GM18519 (cell line): ENCODE measurements around the gene PGAM1.
A peak's percentile ranks its signal among the peaks of the same experiment; 100 is the strongest.
"Not testable (repeated sequence)": the region's sequence is repeated elsewhere in the genome, so short reads cannot be mapped to it uniquely, and the experiment has no call there.

Experiments
- ATAC-seq: cut with Tn5 transposase; IDR thresholded peaks from one replicate; pipeline ENCODE4 v1.9.1; 2021; ENCODE audit warnings: mild to moderate bottlenecking, moderate library complexity; ENCODE audit not compliant: unreplicated experiment, low FRiP score

The PGAM1 gene

DNA sequence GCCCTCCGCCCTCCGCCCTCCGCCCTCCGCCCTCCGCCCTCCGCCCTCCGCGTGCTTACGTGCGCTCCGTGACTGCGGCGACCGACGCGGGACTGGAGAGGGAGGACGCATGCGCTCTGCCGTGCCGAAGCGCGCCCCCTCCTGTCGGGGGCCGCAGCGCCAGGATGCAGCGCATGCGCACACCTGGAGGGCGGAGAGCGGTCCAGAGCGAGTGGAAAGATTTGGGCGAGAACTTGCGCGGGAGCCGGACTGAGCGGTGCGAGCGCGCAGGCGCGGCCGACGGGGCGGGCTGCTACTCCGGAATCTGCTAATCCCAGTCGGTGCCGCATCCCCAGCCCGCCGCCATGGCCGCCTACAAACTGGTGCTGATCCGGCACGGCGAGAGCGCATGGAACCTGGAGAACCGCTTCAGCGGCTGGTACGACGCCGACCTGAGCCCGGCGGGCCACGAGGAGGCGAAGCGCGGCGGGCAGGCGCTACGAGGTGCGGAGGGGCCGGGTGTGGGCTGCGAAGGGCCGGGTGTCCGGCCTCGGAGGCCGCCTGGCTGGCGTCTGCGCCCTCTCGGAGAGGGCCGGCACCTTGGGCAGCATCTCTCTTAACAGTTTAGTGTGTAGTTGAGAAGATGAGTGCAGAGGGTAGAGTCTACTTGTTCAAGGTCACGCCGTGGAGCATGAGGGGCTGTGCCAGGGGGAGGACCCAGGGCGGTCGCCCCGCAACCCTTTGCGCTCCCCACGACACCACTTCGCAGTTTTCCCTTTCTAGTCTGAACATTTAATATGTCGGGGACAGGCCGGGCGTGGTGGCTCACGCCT lies at the start of gene PGAM1:
Gene PGAM1, plus strand, starts transcription at position 228 of the 812 bp plus-strand sequence. Its CDS starts 117 bp downstream, at position 345.
- ATAC-seq: peak; percentile 63

DNA sequence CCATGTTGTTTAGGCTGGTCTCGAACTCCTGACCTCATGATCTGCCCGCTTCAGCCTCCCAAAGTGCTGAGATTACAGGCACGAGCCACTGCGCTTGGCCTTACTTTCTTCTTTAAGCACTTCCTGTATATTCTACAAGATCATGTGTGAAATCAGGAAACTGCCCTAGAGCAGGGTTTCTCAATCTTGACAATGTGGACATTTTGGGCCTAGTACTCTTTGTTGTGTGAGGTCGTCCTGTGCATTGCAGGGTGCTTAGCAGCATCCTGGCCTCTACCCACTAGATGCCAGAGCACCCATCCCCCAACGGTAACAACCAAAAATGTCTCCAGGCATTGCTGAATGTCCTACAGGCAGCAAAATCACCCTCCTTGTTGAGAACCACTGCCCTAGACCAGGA lies 49.6 kb upstream of the PGAM1 start:
- no peak for ATAC-seq

DNA sequence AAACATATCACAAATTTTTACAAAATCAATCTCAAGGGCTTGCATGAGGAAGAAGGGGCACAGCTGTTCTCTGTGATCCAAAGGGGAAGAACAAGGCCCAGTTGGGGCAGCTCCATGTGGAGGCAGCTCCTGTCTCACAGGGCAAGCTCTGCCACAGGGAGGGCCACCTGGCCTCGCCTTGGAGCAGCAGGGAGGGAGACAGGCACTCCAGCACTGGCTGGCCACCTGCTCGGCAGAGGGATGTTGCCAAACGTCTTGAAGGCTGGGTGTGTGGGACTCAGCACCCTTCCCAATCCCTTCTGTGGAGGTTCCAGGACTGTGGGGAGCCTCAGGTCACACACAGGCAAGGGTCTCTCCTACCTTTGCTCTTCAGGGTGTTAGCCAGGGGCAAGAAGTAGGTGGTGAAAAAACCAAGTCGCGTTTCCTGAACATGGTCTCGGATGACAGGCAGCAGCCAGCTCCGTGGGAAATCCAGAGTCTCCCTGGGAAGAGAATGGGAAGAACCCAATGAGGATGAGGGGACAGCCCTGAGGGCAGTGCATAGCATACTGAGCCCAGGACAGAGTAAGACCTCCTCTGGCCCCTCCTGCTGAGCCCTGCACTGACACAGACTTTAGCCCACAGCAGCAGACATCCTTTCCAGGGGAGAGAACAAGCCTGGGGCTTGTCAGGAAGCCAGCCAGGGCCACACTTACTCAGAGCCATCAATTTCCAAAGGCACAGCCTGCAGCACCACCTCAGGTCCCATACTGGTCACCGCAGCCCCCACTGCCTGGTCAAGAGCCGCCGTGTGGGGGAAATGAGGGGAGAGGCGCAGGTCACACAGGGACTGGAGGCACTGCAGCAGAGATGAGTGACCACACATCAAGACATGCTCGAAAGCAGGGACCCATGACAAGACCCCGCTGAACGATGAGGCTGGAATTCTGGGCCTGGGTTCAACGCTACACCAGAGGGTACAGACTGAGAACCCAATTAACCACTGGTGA lies 46.8 kb upstream of the PGAM1 start:
- no peak for ATAC-seq

DNA sequence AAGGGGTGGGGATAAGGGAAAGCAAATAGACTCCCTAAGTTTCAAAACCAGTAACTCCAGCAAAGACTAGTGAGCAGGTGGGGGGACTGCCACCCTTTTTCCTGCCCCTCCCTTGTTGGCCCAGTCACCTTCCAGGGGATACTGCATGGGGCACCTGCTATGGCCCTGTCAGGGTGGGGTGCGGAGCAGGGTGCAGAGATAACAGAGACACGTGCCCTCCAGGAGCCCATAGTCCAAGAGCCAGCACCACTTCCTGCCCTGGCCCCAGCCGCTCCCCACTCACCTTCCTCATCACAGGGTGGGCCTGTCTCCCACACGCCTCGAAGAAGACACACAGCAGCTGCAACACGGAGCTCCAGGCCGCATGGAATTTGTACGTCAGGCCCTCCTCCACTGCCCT lies 45.5 kb upstream of the PGAM1 start:
- no peak for ATAC-seq

DNA sequence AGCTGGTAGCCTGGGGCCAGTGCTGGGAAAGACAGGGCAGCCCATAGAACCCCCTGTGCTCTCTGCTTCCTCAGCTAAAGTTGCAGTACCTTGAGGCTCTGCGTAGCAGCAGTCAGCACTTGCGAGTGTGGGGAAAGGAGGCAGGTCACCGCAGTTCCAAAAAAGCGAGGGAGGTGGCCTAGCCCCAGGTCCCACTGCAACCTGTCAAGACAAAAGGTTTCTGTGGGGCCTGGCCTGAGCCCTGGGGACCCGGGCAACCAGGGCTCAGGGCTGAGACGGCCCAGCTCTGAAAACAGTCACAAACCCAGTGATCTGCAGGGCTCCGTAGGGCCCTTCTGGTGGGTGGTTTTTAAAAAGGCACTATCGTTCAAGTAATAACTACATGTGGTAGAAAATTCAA lies 44.4 kb upstream of the PGAM1 start:
- no peak for ATAC-seq

DNA sequence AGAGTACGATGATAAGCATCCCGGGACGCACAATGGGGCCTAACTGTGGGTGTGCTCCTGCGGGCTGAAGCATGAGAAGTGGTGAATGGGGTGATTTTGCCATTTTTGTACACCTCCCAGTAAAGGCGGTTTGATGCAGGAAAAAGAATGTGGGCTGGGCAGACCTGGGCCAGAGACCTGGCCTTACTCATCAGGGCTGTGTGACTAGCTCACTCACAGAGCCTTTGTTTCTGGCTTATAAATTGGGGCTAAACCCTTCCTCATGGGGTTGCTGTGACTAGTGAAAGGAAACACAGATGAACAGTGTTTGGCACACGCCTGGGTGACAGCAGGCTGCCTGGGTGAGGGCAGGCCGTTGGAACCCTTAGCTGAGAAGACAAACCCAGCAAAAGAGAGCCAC lies 42.8 kb upstream of the PGAM1 start:
- no peak for ATAC-seq

DNA sequence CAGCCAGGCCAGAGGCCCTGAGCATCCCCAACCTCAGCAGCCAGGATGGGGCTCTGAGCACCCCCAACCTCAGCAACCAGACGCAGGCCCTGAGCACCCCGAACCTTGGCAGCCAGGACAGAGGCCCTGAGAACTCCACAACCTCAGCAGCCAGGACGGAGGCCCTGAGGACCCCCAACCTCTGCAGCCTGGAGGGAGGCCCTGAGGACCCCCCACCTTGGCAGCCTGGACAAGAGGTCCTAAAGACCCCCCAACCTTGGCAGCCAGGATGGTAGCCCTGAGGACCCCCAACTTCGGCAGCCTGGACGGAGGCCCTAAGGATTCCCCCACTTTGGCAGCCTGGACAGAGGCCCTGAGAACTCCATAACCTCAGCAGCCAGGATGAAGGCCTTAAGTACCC lies 41.8 kb upstream of the PGAM1 start:
- ATAC-seq: no peak

DNA sequence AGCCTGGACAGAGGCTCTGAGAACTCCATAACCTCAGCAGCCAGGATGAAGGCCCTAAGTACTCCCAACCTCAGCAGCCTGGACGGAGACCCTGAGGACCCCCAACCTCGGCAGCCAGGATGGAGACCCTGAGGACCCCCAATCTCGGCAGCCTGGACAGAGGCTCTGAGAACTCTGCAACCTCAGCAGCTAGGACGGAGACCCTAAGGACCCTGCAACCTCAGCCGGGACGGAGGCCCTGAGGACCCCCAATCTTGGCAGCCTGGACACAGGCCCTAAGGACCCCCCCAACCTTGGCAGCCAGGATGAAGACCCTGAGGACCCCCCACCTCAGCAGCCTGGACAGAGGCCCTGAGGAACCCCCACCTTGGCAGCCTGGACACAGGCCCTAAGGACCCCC lies 41.4 kb upstream of the PGAM1 start:
- ATAC-seq: no peak

DNA sequence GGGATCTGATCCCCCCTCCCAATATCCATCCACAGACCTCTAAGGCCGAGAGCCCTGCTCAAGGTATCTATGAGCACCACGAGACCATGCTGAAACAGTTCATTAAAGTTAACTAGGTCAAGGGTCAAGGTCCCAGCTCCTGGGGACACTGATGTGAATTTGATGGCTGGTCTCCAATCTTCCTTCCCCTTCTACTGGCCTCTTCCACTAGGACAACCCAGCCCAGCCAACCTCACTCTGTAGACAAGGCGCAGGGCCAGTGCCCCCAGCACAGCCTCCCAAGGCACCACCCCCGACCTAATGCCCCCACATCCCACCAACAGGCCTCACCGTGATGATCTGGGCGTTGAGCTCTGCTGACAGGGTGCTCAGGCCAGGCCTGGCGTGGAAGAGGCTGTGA lies 40.4 kb upstream of the PGAM1 start:
- ATAC-seq: no peak

DNA sequence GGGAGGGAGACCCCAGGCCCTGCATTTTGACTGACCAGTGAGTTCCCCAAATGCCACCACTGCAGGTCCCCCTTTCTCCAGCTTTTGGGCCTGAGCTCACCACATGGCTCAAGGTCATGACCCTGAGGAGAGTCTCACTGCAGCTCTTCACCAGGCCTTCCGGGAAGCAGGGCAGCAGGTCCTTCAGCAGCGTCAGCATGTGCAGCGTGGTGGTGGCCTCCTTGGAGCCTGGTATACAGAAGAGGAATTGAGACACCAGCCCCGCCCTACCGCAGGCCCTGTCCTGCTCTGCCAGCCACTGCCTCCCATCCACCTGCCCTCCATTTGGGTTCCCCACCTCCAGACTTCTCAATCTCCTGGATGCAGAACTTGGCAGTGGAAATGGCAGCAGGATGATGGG lies 37.8 kb upstream of the PGAM1 start:
- ATAC-seq: no peak

DNA sequence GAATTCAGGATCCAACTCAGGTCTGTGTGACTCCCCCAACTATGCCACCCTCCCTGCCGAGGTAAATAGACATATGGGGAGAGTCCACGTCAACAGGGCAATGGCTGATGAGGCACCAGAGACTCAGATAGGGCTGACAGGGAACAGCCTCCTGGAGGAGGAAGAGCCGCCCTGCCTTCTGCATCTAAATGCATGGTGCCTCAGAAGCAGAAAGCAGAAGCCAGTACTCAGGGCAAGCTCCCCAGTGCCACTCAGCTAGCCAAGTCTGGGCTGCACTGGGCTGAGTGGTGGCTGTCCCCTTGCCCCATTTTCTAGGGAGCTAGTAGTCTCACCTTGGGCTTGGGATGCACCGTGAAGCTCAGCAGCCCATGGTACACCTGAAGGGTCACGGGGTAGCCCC lies 35.9 kb upstream of the PGAM1 start:
- ATAC-seq: no peak

DNA sequence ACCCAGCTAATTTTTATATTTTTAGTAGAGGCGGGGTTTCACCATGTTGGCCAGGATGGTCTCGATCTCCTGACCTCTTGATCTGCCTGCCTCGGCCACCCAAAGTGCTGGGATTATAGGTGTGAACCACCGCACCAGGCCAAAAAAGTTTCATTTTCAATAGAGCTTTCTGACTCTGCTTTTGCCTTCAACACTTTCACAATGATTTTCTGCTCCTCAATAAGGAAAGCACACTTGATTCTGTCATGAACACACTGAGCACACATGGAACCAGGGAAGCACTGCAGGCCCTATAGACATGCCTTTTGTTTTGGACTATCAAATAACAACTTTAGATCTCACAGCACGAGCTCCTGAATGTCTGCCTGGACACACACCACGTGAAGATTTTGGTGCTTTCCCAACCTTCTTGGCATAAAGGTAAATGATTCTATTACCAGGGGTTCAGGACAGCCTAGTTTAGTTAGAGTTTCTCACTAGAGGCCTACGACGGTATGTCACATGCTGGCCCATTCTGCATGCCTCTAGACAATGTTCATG lies 32.9 kb upstream of the PGAM1 start:
- no peak for ATAC-seq

DNA sequence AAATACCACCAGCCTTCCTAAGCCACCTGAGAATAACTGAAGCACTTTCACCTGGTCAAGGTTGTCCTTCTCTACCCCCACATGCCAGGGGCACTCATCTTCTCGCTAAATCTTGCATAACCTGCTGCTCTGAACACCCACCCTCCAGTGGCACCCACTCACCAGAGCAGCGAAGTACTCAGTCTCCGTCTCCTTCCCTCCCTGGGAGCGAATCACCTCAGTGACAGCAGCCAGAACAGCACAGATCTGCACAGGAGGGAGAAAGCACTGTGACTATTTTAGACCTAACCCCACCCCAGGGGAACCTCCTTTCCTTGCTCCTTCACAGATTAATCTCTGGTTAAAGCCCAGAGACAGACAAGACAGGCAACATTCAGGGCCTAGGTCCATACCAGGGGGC lies 29.9 kb upstream of the PGAM1 start:
- ATAC-seq: no peak

DNA sequence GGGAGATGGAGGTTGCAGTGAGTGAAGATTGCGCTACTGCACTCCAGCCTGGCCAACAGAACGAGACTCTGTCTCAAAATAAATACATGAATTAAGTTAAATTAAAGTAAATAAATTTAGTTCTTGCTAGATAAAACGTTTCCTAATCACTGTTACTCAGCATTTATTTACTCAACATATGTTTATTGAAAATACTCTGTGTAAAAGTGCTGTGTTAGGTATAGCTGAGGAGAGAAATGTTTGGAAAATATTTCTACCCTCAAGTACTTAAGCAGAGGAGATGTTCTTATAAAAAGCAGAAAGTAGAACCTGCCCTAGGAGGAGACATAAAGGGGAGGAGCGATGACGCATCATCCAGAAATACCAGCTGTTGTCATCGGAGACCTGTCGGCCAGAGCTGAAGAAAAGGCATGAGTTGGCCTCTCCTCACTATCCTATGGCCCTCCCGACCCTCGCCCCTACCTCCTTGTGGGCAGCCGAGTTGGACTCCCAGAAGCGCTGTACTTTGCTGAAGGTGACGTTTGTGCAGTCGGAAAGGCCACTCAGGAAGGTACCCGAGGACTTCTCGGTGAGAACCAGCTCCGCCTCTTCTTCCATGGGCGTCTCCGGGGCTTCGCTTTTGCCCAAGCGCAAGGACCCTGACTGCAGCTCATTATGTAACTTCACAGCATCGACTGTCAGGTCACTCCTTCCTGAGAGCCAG lies 26.0 kb upstream of the PGAM1 start:
- no peak for ATAC-seq

DNA sequence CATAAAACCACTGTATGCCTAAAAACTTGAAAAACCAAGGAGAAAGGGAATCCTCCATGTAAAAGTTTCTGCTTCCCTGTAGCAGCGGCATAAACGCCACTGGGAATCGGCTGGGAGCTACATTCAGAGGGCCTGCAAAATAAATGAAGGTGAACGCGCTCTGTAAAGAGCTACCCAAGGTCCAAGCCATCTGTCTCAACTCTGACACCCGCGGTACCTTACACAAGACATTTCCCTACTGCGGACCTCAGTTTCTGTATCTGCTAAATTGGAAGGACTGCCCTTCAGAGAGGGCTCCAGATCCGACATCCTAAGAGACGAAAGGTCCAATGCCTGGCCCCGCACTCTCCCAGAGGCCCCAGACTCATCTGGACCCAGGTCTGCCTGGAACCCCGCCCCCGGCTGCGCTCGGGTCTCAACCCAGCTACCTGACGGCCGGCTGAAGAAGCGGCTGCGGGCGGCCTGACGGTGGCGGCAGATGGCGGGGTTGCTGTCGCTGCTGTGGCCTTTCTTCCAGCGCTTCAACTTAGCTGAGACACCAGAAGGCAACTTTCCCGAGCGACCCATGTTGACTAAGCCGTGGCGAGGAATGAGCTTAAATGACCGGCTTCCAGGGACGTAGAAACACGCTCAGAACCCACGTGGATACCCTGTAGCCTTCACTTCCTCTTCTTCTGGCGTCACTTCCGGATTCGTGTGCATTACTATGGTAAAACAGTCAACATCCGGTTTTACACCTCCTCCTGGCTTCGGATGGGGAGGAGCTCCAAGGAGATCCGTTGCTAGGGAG lies 25.1 kb upstream of the PGAM1 start, which contains the start of gene RRP12:
Gene RRP12, minus strand, starts transcription at position 676 of the 790 bp plus-strand sequence. Its CDS starts 109 bp downstream, at position 567.
- ATAC-seq: peak; percentile 97

DNA sequence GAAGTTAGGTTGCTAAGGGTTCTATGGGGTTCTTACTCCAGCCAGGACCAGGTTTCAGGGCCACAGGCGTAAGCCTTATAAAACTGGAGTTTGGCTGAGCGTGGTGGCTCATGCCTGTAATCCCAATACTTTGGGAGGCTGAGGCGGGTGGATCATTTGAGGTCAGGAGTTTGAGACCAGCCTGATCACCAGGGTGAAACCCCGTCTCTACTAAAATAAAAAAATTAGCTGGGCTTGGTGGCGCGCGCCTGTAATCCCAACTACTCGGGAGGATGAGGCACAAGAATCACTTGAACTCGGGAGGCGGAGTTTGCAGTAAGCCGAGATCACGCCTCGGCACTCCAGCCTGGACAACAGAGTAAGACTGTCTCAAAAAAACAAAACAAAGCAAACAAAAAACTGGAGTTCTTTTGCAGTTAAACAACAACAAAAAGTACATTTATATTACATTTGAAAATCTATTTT lies 24.5 kb upstream of the PGAM1 start:
- ATAC-seq: no peak

DNA sequence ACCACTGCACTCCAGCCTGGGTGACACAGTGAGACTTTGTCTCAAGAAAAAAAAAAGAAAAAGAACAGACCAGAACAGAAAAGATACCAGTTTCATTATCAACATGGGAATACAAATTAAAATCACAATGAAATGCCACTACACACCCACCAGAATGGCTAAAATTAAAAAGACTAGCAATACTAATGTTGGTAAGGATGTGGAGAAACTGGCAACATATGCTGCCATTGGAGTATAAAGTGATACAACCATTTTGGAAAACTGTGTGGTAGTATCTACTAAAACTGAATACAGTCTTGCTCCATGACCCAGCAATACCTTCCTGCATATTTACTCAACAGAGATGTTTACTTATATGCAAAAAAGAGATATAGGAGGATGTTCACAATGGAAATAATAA lies 21.9 kb upstream of the PGAM1 start:
- ATAC-seq: no peak

DNA sequence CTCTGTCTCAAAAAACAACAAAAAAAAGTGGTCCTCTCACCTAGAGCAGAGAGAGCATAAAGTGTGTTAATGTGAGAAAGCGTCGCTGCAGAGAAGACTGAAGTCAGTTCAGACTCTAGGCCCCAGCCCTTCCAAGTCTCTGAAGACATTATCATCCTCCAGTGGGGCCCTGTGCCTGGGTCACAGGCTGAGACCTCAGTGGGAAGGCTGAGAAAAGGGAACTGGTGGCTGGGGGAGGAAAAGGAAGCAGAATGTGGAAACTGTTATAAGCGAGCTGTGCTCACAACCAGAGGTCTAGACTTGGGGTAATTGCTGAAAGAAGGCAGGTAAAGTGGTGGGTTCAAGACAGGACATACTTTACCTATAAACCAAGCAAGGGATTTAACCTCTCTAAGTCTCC lies 19.9 kb upstream of the PGAM1 start:
- ATAC-seq: no peak

DNA sequence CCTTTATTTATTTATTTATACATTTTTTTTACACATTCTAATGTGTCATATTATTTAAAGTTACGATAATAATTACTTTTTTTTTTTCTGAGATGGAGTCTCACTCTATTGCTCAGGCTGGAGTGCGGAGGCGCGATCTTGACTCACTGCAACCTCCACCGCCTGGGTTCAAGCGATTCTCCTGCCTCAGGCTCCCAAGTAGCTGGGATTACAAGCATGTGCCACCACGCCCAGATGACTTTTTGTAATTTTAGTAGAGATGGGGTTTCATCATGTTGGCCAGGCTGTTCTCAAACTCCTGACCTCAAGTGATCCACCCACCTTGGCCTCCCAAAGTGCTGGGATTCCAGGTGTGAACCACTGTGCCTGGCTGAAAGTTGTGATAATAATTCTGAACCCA lies 19.5 kb upstream of the PGAM1 start:
- not testable (repeated sequence) for ATAC-seq
